ENCODE data around the gene FAM53B. TPM values are rescaled to one million over a fixed set of nuclear protein-coding genes. Genes with fewer than 3 reads are reported as not detected.
"Not testable (repeated sequence)": the region's sequence is repeated elsewhere in the genome, so short reads cannot be mapped to it uniquely, and the experiment has no call there.

Gene FAM53B
- total RNA-seq, 2 donors from 2014 or later, result 43.3 to 45.2 TPM

GRCh38 chr10:124754227-124754626, 10.0 kb upstream of the FAM53B start:
- no peak overlapping the region for H3K9ac ChIP-seq (ENCODE audit: low read depth in 2 of 2, low read length in 2 of 2)
- H3K4me1 ChIP-seq, result peaks cover 6% of the 10 kb centered on the region
- intact Hi-C loops (cut with DNase I), result no loop called here
- H3K27me3 ChIP-seq, result no peaks in the 10 kb centered on the region
- no peak for DNase-seq
- no peaks in the 10 kb centered on the region for H3K9me3 ChIP-seq
- H3K36me3 ChIP-seq, result no peaks in the 10 kb centered on the region
- TF ChIP-seq CTCF (IDR thresholded peaks at IDR 0.05), result no peak
- H3K27ac ChIP-seq, result no peak overlapping the region
- no peak overlapping the region for H3K4me3 ChIP-seq

DNA sequence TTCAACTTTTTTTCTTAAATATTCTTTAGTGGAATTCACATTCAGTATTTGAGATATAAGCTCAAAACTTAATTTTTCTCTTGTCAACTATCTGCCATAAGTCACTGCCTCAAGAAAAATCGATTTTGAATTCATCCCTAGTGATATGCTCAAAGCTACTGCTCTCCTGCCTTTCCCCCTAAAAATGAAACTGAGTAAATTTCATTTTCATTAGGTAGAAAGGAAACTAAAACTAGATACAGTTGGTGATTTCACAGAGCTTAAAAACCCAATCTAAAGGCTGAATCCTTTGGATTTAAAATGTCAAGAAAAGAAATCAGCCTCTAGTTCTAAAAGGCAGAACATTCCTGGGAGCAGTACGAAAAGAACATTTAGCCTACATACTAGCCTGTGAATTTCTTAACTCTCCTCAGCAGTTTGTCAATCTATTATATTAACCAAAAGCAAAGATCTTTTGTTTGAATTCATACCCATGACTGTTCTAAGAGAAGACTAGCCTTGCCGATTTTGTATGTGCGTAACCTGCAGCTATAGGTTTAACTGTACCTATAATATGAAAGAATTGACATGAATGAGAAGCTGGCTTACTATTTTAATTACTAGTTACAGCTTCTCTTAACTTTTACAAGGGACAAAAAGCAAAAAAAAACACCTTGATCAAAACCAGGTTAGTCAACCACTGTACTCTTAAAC, 4.9 kb upstream of the FAM53B start:
- no peak overlapping the region for H3K4me3 ChIP-seq
- intact Hi-C loops (cut with DNase I), result no loop called here
- H3K9me3 ChIP-seq, result no peaks in the 10 kb centered on the region

GRCh38 chr10:124748166-124748565, 4.0 kb upstream of the FAM53B start:
- TF ChIP-seq CTCF (IDR thresholded peaks at IDR 0.05), result no peak
- Histone ChIP-seq H3K9ac (ENCODE audit: low read depth in 2 of 2, low read length in 2 of 2) (no peak overlapping the region), H3K36me3 (no peaks in the 10 kb centered on the region), H3K9me3 (no peaks in the 10 kb centered on the region), H3K4me3 (no peak overlapping the region), H3K27ac (peak overlapping the region; percentile 57), H3K4me1 (peaks cover 18% of the 10 kb centered on the region), H3K27me3 (no peaks in the 10 kb centered on the region)
- DNase-seq, result peak; percentile 42
- intact Hi-C loops (cut with DNase I), result no loop called here

More for the DNA sequence above, 4.9 kb upstream of the FAM53B start:
- H3K4me1 ChIP-seq, result peaks cover 18% of the 10 kb centered on the region
- H3K9ac ChIP-seq (ENCODE audit: low read depth in 2 of 2, low read length in 2 of 2), result no peak overlapping the region
- H3K27ac ChIP-seq, result no peak overlapping the region
- DNase-seq, result no peak
- no peaks in the 10 kb centered on the region for H3K27me3 ChIP-seq
- TF ChIP-seq CTCF (IDR thresholded peaks at IDR 0.05), result no peak
- H3K36me3 ChIP-seq, result no peaks in the 10 kb centered on the region

GRCh38 chr10:124747745-124748144, 3.6 kb upstream of the FAM53B start:
- intact Hi-C loops (cut with DNase I), result no loop called here
- H3K9ac ChIP-seq (ENCODE audit: low read depth in 2 of 2, low read length in 2 of 2), result no peak overlapping the region
- no peak for DNase-seq
- H3K36me3 ChIP-seq, result no peaks in the 10 kb centered on the region
- TF ChIP-seq CTCF (IDR thresholded peaks at IDR 0.05), result no peak
- no peaks in the 10 kb centered on the region for H3K9me3 ChIP-seq
- no peaks in the 10 kb centered on the region for H3K27me3 ChIP-seq
- H3K4me1 ChIP-seq, result peaks cover 18% of the 10 kb centered on the region
- no peak overlapping the region for H3K4me3 ChIP-seq
- peak overlapping the region; percentile 57 for H3K27ac ChIP-seq

GRCh38 chr10:124746992-124747391, 2.8 kb upstream of the FAM53B start:
- TF ChIP-seq CTCF (IDR thresholded peaks at IDR 0.05), result no peak
- peak overlapping the region; percentile 57 for H3K27ac ChIP-seq
- H3K9me3 ChIP-seq, result no peaks in the 10 kb centered on the region
- H3K27me3 ChIP-seq, result no peaks in the 10 kb centered on the region
- H3K4me1 ChIP-seq, result peaks cover 21% of the 10 kb centered on the region
- no peak for DNase-seq
- H3K4me3 ChIP-seq, result no peak overlapping the region
- H3K9ac ChIP-seq (ENCODE audit: low read depth in 2 of 2, low read length in 2 of 2), result peak overlapping the region in 1 of 2 donors; percentile 16
- intact Hi-C loops (cut with DNase I), result no loop called here
- H3K36me3 ChIP-seq, result no peaks in the 10 kb centered on the region

GRCh38 chr10:124746447-124746846, 2.3 kb upstream of the FAM53B start:
- H3K4me3 ChIP-seq; H3K27me3 ChIP-seq; DNase-seq; intact Hi-C loops (cut with DNase I); H3K9me3 ChIP-seq; H3K9ac ChIP-seq (ENCODE audit: low read depth in 2 of 2, low read length in 2 of 2); H3K36me3 ChIP-seq: not testable (repeated sequence)
- peaks cover 25% of the 10 kb centered on the region for H3K4me1 ChIP-seq
- peak overlapping the region; percentile 57 for H3K27ac ChIP-seq

Measured in colonic mucosa (tissue), 4 donors.